GM10248 (cell line): Measurements from ENCODE around the gene TRIML2.

Experiments
- CTCF ChIA-PET: fragments of 300-600 bp; sonication (Branson Sonifier 250); formaldehyde crosslinking; extraction: SDS; loops from one replicate; lab custom pipeline; 2021; ENCODE audit warnings: antibody characterized with exemption; lab: Yijun Ruan, JAX
- POLR2A ChIA-PET: fragments of 350-650 bp; sonication (Branson Sonifier 250); formaldehyde crosslinking; extraction: SDS; loops from one replicate; lab custom pipeline; 2020; ENCODE audit warnings: antibody characterized with exemption; lab: Yijun Ruan, JAX
- DNase-seq: peaks from one replicate; pipeline ENCODE4 v3.0.0; 2012; ENCODE audit errors: extremely low spot score
- CTCF ChIP-seq: IDR thresholded peaks from 2 replicates; pipeline ENCODE4 v1.5.1; 2012; ENCODE audit warnings: mild to moderate bottlenecking, low read depth; ENCODE audit errors: extremely low read depth, missing control alignments, control extremely low read depth

Gene TRIML2

GRCh38 chr4:188121530-188121929 lies 12.1 kb upstream of the TRIML2 start:
- POLR2A ChIA-PET: no interaction called here

GRCh38 chr4:188117631-188118324 lies 8.4 kb upstream of the TRIML2 start:
- no peak for DNase-seq
- POLR2A ChIA-PET: no interaction called here

More at GRCh38 chr4:188121530-188121929, 12.1 kb upstream of the TRIML2 start:
- no peak for DNase-seq
- CTCF ChIA-PET: interaction anchor here (1.9 kb wide), 1 partner anchor 10 kb away, joined by 5 read pairs; no protein-coding TSS in a partner anchor
- TF ChIP-seq CTCF: no peak

DNA sequence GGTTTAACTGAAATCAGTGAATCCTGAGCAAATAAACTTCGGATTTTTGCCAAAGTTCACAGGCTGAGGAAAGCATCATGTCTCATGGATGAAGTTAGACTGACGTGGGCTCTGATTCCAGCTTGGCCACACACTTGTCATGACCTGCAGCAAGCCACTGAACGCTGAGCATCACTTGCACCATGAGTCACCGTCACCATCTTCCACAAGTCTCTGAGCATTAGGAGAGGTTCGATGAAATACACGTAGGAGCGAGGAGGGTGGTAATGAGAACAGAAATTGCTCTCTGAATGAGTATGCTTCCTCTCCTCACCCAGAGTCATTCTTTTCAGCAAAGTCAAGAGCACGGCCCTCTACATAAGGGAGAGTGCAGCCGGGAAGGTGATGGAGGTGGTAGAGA lies 3.8 kb upstream of the TRIML2 start:
- no peak for DNase-seq
- ChIA-PET POLR2A (no interaction called here), CTCF (interaction anchor here (1.4 kb wide), 1 partner anchor 10 kb away, joined by 4 read pairs; no protein-coding TSS in a partner anchor)

More at GRCh38 chr4:188117631-188118324, 8.4 kb upstream of the TRIML2 start:
- CTCF ChIA-PET: no interaction called here
- TF ChIP-seq CTCF: no peak

DNA sequence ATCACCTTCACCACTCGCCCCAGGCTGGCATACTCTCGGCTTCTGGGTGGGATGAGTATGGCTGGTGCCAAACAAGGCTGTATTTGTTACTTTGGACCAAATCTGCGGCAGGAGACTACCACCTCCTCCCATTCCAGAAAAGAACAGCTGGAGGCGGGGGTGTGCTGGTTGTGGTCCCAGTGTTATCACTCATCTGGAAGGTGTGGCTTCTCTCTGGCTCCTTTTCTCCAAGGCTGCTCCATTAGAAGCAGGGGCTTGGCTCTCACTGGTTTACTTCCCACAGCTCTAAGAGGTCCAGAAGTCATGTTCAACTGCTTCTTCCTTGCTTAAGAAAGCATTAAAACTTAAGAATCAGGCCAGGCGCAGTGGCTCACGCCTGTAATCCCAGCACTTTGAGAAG lies 2.6 kb upstream of the TRIML2 start:
- POLR2A ChIA-PET: no interaction called here
- CTCF ChIA-PET: no interaction called here
- TF ChIP-seq CTCF: no peak
- no peak for DNase-seq

More for the DNA sequence above, 3.8 kb upstream of the TRIML2 start:
- no peak for TF ChIP-seq CTCF

DNA sequence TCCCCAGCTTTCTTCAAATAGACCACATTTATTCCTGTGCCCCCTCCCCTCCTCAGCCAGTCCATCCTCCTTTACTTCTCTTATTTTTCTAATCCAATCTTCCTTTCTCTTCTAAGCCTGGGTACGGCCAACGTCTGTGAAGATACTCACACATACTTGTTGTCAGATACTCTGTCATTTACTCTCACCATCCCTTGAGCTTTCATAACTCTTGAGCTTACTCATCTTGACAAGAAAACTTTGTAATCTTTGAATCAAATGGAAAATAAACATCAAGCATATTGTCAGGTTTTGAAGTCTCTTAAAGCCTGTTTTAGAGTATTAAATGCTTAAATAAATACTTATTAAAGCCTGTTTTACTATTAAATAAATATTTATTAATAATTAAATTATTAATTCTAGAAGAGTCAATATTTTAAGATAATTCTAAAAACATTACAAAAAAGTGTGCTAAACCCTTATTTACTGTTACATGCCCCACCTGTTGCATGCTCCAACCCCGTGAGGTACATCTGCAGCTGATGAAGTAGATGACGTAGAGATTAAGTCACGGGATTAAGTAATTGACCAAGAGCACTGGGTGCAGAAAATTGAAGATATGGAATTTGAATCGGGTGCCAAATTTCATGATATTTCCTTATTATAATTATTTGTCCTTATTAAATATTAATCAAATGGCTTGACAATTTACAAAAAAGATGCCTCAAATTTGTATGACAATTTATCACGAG lies 1.5 kb upstream of the TRIML2 start:
- TF ChIP-seq CTCF: no peak
- CTCF ChIA-PET: no interaction called here
- POLR2A ChIA-PET: no interaction called here
- no peak for DNase-seq

- TF ChIP-seq CTCF: no peak
- POLR2A ChIA-PET: no interaction called here
- CTCF ChIA-PET: no interaction called here
- no peak for DNase-seq
These were observed 633 bp upstream of the TRIML2 start for GRCh38 chr4:188110036-188110435.
